ENCODE data around the gene CHST8. TPM values are rescaled to one million over a fixed set of nuclear protein-coding genes. Genes with fewer than 3 reads are reported as not detected.

The CHST8 gene
- total and polyA plus RNA-seq, 8 donors: 0.23 to 25.5 TPM; not detected in 6

- no peaks in the 10 kb centered on the region for H3K36me3 ChIP-seq
- H3K9me3 ChIP-seq: no peaks in the 10 kb centered on the region
- whole genome bisulfite sequencing, 5 donors: 62 to 81% (median 72%) methylated on average over 15 to 18 of the region's 18 CpGs
- no peak overlapping the region for H3K27ac ChIP-seq
- no peak for DNase-seq
- no peaks in the 10 kb centered on the region for H3K4me1 ChIP-seq
- peaks cover 0 to 45% (median 3%) of the 10 kb centered on the region in 3 donors for H3K27me3 ChIP-seq
- intact Hi-C loops (cut with DNase I; ENCODE audit: low total_unique reads): no loop called here
- no peak overlapping the region for H3K4me3 ChIP-seq
- TF ChIP-seq EP300 (IDR thresholded peaks at IDR 0.05) (no peak), POLR2A (IDR thresholded peaks at IDR 0.05) (no peak), CTCF (IDR thresholded peaks at IDR 0.05) (no peak), POLR2AphosphoS5 (IDR thresholded peaks at IDR 0.05) (no peak)
These were observed 129.1 kb downstream of the CHST8 start for GRCh38 chr19:33750587-33751435.

- TF ChIP-seq CTCF (IDR thresholded peaks at IDR 0.05) (no peak), EP300 (IDR thresholded peaks at IDR 0.05) (no peak), POLR2AphosphoS5 (IDR thresholded peaks at IDR 0.05) (no peak), POLR2A (IDR thresholded peaks at IDR 0.05) (no peak)
- no peak overlapping the region for H3K27ac ChIP-seq
- intact Hi-C loops (cut with DNase I; ENCODE audit: low total_unique reads): no loop called here
- H3K36me3 ChIP-seq: no peaks in the 10 kb centered on the region
- H3K27me3 ChIP-seq: peaks cover 0 to 48% (median 3%) of the 10 kb centered on the region in 3 donors
- DNase-seq: no peak
- H3K9me3 ChIP-seq: no peaks in the 10 kb centered on the region
- no peak overlapping the region for H3K4me3 ChIP-seq
- no peaks in the 10 kb centered on the region for H3K4me1 ChIP-seq
- WGBS, 5 donors: 72 to 79% (median 76%) methylated on average over 5 of the region's 5 CpGs; no CpG with 5 or more reads in 1 of the 5 donors
These were observed 129.7 kb downstream of the CHST8 start for GRCh38 chr19:33751436-33751770.

DNA sequence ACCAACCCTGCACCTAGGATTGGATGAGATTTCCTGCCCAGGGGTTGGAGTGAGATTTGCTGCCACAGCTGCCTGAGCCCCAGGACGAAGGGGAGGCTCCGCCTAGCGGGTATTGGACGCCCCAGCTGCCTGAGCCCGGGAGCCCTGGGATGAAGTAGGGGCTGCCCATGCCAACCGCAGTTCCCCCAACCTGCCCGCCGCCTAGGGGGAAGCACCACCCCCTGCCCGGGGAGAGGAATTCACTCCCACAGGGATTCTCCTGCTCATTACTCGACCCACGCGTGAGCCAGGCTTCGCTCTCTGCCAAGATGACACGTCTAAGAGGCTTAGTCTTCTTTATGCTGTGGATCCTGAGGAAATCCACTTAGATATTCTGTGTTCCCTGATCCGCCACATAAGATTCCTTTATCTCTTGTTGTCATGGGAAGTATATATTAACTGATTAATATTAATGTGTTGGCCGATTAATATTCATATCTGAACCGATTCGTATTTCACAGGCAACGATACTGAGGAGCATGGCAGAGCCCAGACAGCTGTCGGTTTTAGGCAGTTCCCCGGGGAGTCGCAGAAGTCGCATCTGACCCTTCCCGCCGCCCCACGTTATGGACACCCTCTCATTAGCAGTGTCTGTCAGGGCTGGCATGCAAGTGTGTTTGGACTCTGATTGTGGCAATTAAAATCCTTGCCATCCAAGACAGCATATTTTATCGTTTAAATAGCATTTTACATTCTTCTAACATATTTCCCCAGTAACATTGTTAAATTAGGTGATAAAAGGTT, 130.5 kb downstream of the CHST8 start:
- Histone ChIP-seq H3K27me3 (peaks cover 0 to 42% (median 3%) of the 10 kb centered on the region in 3 donors), H3K27ac (no peak overlapping the region), H3K36me3 (no peaks in the 10 kb centered on the region), H3K4me1 (no peaks in the 10 kb centered on the region), H3K4me3 (no peak overlapping the region), H3K9me3 (no peaks in the 10 kb centered on the region)
- intact Hi-C loops (cut with DNase I; ENCODE audit: low total_unique reads): no loop called here
- DNase-seq: no peak
- WGBS, 5 donors: 61 to 76% (median 71%) methylated on average over 22 to 27 of the region's 27 CpGs
- no peak for TF ChIP-seq CTCF (IDR thresholded peaks at IDR 0.05)
- TF ChIP-seq EP300 (IDR thresholded peaks at IDR 0.05): no peak

- TF ChIP-seq POLR2AphosphoS5 (IDR thresholded peaks at IDR 0.05): no peak
- no peak for TF ChIP-seq CTCF (IDR thresholded peaks at IDR 0.05)
- TF ChIP-seq EP300 (IDR thresholded peaks at IDR 0.05): no peak
- no peak for TF ChIP-seq POLR2A (IDR thresholded peaks at IDR 0.05)
- 73 to 82% (median 76%) methylated on average over 6 of the region's 6 CpGs for WGBS, 5 donors
These were observed 131.2 kb downstream of the CHST8 start for GRCh38 chr19:33752945-33753344.

More at GRCh38 chr19:33752945-33753344, 131.2 kb downstream of the CHST8 start:
- no peaks in the 10 kb centered on the region for H3K9me3 ChIP-seq
- no peaks in the 10 kb centered on the region for H3K36me3 ChIP-seq
- no peaks in the 10 kb centered on the region for H3K4me1 ChIP-seq
- no peak for DNase-seq
- H3K27ac ChIP-seq: no peak overlapping the region
- H3K4me3 ChIP-seq: no peak overlapping the region
- intact Hi-C loops (cut with DNase I; ENCODE audit: low total_unique reads): no loop called here
- peaks cover 0 to 35% (median 3%) of the 10 kb centered on the region in 3 donors for H3K27me3 ChIP-seq
